EL (cell line): ENCODE data around the gene ALDH3A2.
"Not testable (repeated sequence)": the region's sequence is repeated elsewhere in the genome, so short reads cannot be mapped to it uniquely, and the experiment has no call there.

Experiments
- DNase-seq: peaks from one replicate; pipeline ENCODE4 v3.0.0-alpha.2; 2016

ALDH3A2 gene

DNA sequence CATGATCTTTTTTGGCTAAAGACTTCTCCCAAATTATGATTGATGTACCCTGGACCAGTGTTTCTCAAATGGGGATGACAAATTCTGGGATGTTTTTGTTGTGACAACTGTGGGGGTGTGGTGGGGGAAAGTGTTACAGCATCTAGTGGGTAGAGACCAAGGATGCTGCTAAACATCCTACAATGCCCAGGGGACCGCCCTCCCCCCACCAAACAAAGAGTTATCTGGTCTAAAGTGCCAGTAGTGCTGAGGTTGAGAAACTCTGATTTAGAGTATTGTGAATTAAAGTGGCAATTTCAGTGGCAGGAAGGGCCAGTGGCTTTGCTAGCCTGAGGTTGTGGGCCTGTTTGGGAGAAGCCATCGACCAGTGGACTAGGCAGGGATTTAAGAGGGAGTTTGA, 34.6 kb downstream of the ALDH3A2 start:
- DNase-seq = no peak

DNA sequence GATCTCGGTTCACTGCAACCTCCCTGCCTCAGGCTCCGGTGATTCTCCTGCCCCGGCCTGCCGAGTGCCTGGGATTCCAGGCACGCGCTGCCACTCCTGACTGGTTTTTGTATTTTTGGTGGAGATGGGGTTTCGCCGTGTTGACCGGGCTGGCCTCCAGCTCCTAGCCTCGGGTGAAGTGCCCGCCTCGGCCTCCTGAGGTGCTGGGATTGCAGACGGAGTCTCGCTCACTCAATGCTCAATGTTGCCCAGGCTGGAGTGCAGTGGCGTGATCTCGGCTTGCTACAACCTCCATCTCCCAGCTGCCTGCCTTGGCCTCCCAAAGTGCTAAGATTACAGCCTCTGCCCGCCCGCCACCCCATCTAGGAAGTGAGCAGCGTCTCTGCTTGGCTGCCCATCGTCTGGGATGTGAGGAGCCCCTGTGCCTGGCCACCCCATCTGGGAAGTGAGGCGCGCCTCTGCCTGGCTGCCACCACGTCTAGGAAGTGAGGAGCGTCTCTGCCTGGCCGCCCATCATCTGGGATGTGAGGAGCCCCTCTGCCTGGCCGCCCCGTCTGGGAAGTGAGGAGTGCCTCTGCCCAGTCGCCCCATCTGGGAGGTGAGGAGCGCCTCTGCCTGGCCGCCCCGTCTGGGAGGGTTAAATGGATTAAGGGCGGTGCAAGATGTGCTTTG, 36.5 kb downstream of the ALDH3A2 start:
- DNase-seq = not testable (repeated sequence)

DNA sequence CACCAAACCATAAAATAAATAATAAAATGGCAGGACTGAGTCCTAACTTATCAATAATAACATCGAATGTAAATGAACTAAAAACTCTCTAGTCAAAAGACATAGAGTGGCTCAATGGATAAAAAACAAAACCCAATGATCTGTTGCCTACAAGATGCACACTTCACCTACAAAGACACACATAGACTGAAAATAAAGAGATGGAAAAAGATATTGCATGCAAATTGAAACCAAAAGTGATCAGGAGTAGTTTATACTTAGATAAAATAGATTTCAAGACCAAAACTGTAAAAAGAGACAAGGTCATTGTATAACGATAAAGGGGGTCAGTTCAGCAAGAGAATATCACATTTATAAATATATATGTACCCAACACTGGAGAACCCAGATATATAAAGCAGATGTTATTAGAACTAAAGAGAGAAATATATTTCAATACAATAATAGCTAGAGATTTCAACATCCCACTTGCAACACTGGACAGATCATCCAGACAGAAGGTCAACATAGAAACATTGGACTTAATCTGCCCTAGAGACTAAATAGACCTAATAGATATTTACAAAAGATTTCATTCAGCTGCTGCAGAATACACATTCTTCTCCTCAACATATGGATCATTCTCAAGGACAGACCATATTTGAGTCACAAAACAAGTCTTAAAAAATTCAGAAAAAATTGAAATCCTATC, 38.0 kb downstream of the ALDH3A2 start:
- no peak for DNase-seq

DNA sequence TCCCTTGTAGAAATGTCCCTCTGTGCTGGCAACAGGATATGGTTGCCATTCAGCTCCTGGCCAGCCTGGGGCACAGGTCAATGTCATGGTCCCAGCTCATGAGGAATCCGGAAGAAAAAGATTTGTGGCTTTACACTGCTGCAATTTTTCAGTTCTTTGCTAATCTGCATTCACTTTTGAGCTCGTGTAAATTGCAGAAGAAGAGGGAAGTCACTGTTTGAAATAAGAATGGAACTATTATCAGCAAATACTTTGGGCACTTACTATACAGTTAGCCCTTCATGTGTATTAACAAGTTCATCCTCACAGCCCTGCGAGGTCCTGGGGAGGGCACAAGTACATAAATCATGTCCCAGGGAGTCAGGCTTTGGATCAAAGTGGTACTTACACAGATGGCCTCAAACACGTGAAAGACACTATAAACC, 53.7 kb downstream of the ALDH3A2 start:
- DNase-seq = no peak

DNA sequence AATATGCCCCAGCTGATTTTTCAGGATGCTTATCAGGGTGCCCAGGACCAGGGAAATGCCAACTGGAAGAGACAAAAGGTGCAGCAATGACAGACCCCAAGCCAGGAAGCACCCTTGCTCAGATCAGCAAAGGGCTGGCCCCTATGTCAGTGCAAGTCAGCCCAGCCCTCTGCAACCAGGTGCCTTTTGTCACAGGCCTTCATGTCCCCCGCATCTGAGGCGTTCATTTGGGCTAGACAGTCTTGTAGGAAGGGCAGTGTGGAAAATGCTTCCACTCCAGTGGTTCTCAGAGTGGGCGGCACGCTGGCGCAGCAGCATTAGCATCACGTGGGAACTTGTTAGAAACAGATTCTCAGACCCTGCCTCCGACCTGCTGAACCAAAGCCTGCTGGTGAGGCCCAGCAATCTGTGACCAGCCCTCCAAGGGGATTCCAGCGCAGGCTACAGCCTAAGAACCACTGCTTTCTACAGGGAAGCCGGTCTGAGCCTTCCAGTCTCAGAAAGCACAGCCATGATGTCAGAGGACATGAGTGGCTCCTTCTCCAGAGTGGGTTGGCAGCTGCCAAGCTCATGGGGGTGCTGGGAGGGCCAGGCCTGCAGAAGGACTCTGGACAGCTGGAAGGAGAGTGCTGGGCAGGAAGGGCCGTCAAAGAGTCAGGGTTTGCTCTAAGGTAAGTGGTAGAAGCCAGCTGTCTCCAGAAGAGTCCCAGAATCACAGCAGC, 54.7 kb downstream of the ALDH3A2 start:
- DNase-seq = no peak

DNA sequence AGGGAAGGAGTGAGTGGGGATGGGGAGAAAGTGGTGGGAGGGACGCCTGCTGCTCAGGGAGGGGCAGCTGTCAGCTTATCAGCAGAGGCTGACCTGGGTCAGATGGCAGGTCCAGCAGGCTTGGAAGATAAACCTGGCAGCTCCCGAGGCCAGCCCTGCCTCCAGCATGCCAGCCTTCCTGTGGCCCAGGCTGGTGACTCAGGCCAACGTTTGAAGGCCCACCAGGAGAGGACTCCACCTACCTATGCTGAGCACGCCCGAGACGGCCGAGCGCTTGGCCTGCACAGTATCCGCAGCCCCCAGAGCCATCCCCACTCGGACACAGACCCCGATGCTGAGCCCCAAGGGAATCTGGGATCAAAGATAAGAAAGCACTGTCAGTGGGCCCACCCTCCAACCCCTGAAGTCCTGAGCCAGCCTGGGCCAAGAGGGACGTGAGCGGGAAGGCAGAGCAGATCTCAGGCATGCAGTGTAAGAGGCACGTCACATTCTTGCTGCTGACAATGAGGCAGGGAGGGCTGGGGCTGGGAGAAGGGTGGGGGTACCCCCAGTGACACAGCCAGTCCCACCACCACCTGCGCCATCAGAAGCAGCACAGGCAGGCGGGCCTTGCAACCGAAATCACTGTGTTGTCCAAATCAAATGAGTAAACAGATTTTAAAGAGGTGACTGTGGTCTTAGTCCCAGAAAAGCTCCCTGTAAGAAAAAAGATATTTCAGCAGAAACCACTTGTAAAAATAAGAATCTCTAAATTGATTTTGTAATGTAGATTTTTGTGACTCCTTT, 55.5 kb downstream of the ALDH3A2 start:
- DNase-seq = no peak

DNA sequence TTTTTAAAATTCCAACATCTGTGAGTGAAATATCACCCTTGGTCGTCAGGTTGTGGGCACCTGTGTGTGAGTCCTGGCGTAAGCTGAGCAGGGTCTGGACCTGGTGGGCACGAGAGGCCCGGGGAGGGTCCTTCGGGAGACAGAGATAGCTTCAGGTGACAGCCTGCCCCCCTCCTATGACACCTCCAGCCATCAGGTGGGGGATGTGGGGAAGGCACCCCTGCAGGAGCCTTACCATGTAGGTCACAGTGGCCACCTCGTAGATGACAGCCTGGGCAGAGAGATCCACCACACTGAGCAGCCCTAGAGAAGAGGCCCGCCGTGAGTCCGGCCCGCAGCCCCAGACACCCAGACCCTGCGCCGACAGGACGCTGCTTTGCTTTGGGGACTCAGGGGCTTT, 56.6 kb downstream of the ALDH3A2 start:
- no peak for DNase-seq

DNA sequence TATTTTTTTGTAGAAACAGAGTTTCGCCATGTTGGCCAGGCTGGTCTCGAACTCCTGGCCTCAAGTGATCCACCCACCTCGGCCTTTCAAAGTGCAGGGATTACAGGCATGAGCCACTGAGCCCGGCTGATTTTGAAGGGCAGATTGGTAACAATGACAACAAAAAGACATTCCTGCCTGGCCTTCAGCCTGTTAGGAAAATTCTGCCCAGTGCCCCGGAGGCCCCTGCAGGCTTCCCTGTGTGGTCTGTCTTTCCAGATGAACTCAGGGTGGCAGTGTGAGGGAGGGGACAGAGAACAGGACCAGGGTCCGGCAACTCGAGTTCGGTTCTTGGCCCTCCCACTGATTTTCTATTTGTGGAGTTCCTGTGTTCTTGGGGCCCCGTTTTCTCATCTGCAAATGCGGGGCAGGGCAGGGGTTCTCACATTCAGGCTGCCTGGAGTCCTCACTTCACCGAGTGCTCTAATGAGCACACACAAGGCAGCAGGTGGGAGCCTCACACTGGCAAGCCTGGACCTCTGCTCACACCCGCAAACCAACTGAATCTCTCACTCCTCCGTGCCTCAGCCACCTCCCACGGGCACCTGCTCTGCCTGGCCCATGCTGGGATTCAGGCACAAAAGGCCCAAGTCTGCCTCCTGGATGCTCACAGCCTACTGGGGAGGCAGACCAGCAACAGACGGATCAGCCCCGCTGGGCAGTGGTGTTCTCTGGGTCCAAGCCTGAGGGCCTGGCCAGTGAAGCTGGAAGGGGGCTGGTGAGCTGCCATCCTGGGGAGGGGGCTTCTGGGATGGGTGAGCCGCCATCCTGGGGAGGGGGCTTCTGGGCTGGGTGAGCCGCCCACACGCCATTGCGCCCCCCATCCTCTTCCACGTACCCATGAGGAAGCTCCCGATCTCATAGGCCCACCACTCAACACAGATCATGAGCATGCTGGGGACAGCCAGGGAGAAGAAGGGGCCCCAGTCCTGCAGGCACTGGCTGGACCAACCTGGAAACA, 57.5 kb downstream of the ALDH3A2 start:
- no peak for DNase-seq

DNA sequence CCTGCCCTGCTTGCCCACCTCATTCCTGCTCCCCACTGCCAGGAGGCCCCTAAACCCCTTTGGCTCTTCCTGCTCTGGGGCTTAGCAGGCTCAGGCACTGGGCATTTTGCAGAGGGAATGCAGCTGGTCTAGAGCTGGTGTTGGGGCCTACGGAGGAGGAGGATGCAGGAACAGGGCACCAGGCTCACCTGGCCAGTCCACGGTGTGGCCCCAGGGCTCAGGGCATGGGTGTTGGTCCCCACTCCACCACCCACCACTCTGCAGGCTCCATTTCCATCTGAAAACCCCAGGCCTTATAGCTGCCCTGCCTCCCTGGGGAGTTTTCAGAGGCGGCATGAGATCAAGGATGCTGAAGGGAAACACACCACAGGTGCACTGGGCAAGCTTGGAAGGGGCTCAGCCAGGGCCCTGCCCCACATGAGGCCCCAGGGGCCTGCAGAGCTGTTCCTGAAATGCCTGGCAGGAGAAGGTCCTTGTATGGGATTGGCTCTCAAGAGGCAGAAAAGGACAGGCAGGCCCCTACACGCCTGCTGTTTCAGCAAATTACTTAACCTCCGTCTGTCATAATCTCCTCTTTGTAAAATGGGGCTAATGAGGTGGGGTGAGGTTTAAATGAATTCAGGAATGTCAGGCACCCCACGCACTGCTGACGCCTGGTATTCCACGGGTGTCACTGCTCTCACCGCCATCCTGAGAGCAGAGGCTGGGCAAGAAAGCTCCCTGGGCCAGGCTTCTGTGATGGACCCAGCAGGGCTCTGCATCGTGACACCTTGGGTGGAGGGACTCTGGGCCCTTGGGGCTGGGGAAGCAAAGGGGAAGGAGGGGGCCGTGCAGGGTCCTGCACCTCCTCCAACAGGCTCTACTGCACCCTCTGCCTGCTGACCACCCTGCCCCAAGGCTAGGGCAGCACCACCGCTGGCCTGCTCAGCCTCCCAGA, 58.5 kb downstream of the ALDH3A2 start:
- DNase-seq = no peak

DNA sequence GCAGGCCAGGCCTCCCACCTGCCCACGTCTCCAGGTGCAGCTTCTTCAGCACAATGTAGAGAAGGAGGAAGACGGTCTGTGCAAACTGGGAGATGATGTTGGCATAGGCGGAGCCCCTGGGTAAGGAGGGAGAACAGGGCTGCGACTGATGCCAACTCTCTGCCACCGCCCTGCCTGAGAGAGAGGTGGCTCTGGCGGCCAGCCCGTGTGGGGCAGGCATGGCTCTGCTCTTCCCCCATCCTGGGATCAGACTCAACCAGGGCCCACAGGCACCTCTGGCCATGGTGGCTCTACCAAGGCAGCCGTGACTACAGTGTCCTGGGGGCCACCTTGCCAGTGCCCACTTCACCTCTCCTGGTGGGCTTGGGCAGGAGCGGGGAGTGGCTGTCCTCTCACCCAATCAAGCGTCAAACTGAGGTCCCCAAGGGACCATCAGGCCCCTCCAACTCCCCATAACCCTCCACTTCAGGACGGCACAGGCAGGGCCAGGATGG, 59.2 kb downstream of the ALDH3A2 start:
- no peak for DNase-seq

DNA sequence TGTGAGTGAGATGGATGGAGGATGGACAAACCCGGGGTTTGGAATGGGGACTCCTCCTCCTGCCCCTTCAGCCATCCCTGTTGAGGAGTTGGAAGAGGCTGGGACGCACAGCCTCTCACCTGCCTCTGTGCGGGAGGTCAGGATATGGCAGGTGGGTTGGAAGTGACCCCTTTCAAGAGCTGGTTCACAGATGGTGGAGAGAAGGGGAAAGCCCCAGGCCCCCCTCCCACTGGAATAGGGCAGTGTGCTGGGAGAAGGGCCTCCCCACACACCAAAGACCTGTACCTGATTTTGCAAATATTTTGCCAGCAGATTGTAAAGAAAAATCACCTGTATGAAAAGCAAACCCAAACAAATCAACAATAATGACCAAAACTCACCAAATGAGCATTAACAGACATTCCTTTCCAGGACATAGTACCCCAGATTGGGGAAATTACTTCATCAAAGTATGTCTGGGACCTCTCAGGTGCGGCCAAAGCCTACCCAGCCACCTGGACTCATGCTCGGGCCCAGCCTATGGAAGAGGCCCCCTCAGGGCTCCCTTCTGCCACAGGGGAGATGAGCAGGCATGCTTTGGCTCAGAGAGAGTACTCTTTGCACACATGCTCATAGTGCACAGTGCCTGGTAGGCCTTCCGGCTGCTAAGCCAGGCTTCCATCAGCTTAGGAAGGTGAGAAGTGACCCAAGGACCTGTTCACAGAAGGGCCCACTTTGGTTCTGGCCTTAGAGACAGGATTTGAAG, 60.1 kb downstream of the ALDH3A2 start:
- DNase-seq = no peak

DNA sequence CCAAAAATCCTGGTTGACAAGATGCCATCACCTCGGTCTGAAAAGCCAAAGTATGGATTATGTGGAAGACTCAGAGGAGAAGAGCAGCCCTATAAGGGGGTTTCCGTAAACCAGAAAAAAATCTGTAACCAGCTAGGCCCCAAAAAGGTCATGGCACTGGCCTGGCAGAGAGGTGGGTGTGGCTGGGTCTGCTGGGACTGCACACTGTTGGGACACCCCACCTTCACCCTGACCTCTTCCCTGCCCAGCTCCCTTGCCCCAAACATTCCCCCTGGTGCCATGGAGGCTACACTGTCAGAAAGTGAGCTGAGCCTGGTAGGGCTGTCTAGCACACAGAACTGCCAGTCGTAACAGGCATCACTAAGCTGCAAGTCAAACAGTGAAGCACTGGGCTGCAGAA, 61.3 kb downstream of the ALDH3A2 start:
- no peak for DNase-seq

DNA sequence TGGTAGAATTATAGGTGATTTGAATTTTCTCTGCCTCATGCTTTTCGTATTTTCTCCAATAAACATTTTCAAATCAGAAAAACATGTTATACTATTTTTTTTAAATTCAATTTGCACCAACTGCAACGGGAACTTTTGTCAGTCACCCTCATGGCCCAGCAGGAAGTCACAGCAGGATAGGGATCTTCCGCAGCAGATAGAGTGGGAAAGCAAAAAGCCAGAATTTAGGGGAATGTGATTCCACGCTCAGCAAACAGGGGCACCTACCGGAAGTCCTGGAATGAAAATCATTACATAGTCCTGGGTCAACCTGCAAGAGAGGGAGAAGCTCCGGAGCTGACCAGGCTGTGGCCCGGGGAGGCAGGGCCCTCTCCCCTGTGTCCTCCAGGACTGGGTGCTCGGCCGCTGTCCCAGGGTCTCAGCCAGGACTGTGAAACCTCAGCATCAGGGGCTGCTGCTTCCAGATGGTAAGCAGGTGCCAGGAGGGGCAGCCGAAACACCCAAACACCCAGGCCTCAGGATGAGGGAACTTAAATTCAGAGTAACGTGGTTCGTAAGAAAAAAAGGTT, 64.0 kb downstream of the ALDH3A2 start:
- no peak for DNase-seq

DNA sequence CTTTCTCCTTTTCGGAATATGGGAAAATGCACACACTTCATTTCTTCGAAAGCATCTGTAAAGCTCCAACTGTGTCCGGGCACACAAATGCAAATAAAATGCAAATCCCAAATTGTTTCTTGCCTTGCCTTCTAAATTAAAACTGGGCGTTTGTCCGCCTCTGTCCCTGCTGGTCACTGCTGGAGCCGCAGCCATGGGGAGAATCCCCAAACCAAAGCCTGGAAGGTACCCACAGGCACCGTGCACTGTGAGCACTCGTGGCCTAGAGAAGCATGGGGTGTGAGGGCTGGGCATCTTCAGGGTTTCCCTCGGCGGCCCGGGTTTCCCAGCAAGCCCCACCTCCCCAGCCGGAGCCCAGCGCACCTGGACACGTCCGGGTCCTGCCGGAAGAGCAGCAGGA, 64.9 kb downstream of the ALDH3A2 start:
- no peak for DNase-seq

DNA sequence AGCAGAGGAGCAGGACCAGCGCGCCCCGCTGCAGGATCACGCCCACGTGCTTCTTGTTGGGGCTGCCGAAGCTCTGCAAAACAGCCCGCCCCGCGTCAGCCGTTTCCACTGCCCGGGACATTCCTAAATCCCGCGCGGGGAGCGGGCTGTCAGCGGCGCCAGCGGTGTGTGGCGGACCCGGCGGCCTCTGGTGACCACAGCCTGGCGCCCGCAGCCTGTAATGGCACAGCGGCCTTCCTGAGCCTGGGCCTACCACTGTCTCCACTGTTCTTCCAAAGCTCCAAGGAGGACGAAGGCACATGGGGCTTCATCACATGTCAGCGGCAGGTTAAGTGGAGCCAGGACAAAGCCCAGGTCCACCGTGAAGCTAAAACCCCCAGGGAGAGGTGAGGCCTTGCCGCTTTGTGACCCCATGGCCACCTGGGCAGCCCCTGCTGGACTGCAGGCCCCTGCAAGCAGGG, 65.4 kb downstream of the ALDH3A2 start:
- no peak for DNase-seq

DNA sequence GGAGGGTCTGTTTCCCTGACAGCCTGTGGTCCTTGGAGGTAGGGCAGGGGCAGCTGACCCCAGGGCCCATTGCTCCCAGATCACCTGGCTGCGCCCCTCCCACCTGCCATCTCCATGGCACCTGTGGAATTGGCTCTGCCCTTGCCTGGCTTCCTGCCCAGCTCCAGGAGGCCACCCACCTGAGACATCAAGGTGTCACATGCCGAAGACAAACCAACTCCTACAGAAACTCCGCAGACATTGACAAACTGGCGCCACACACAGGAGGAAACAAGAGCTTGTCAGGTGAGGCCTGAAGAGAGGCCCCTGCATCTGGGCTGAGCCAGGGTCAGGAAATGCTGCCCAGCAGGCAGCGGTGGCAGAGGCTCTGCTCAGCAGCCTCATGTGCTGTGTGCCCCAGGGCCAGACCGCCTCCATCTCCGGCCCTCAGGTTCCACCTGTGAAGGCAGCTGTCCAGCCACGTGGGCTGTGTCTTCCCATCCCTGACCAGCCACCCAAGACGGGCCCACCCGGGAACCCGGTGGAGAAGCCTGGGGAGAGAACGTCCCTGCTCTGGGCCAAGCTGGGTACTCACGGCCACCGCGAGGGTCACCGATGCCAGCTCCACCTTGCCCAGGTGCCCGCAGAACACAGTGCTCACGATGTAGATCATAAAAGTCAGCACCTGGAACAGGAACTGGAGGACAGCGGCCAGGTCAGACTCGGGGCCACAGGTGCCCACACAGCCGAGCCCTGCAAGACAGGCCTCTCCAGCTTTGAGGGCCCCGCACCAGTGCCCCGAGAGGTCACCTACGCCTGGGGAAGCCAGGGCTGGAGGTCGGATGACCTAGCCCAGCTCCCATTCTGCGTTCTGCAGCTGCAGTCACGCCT, 66.2 kb downstream of the ALDH3A2 start:
- no peak for DNase-seq

DNA sequence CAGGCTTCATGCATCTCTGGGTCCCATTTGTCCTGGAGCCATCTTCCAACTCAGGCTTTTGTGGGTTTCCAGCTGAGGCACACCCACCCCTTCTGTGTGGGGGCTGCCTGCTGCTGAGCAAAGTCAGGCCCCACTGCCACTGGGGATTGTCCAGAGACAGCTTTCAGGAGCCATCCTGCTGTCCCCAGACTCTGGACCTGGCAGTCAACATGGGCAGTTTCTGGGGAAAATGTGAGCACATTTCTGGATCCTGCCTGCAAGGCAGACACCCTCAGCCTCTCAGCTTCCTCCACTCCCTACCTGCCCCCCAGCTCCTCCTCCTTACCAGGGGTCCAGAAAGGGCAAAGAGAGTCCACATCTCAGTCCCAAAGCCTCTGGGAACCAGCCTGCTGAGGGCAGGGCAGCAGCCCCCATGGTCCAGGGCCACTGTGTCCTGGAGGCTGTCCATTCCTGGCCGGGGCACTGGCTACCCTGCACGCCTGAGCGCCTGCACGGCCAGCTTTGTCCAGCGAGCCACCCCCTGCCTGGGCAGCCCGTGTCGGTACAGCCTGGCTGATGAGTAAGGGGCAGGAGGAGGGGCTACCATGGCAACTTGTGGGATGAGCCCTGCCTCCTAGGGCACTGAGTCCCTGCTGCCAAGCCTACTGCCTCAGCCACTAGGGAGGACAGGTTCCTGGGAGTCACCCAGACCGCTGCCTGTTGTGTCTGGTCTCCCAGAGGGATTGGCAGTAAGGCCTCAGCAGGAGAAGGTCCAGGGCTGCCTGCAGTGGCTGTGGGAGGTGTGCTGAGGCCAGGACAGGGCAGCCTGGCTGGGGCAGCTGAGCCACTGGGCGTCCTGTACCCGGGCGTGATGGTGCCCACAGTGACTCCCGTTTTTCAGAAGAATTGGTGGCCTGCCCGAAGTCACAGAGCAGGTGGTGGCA, 67.8 kb downstream of the ALDH3A2 start, which contains the start of gene SLC47A2:
Gene SLC47A2 (minus strand): TSS at position 477 of the 923 bp plus-strand sequence. CDS start 29 bp downstream, at position 448.
- no peak for DNase-seq
